Measurements from ENCODE around the gene SMARCA2.

SMARCA2 gene

GRCh38 chr9:2043243-2043642 is 28.1 kb downstream of the SMARCA2 start:
- peaks cover 45% of the 10 kb centered on the region for H3K27me3 ChIP-seq (ENCODE audit: insufficient read depth, insufficient read length)
- no peak overlapping the region for H3K4me3 ChIP-seq (ENCODE audit: insufficient read length, low read depth)
- TF ChIP-seq ZNF274 (IDR thresholded peaks at IDR 0.05; ENCODE audit: low read depth, low read length) (no peak), YY1 (IDR thresholded peaks at IDR 0.05; ENCODE audit: insufficient read depth, insufficient read length) (no peak), SUZ12 (IDR thresholded peaks at IDR 0.05; ENCODE audit: extremely low read depth, insufficient read depth, insufficient read length) (no peak)
- H3K9me3 ChIP-seq (ENCODE audit: insufficient read depth, low read length) = no peaks in the 10 kb centered on the region
- H3K36me3 ChIP-seq (ENCODE audit: insufficient read depth, insufficient read length, low read length) = peaks cover 4% of the 10 kb centered on the region
- H3K9ac ChIP-seq (ENCODE audit: insufficient read length, low read depth) = no peak overlapping the region
- DNase-seq (ENCODE audit: low read depth, low spot score) = no peak
- no peaks in the 10 kb centered on the region for H3K4me1 ChIP-seq (ENCODE audit: insufficient read depth, insufficient read length)

GRCh38 chr9:2043881-2044462 is 28.8 kb downstream of the SMARCA2 start:
- Histone ChIP-seq H3K9ac (ENCODE audit: insufficient read length, low read depth) (no peak overlapping the region), H3K4me3 (ENCODE audit: insufficient read length, low read depth) (no peak overlapping the region), H3K4me1 (ENCODE audit: insufficient read depth, insufficient read length) (no peaks in the 10 kb centered on the region), H3K27me3 (ENCODE audit: insufficient read depth, insufficient read length) (peaks cover 53% of the 10 kb centered on the region), H3K9me3 (ENCODE audit: insufficient read depth, low read length) (no peaks in the 10 kb centered on the region), H3K36me3 (ENCODE audit: insufficient read depth, insufficient read length, low read length) (peaks cover 4% of the 10 kb centered on the region)
- no peak for DNase-seq (ENCODE audit: low read depth, low spot score)
- TF ChIP-seq ZNF274 (IDR thresholded peaks at IDR 0.05; ENCODE audit: low read depth, low read length) (no peak), SUZ12 (IDR thresholded peaks at IDR 0.05; ENCODE audit: extremely low read depth, insufficient read depth, insufficient read length) (no peak), YY1 (IDR thresholded peaks at IDR 0.05; ENCODE audit: insufficient read depth, insufficient read length) (no peak)

GRCh38 chr9:2047144-2047671 is 32.1 kb downstream of the SMARCA2 start:
- TF ChIP-seq ZNF274 (IDR thresholded peaks at IDR 0.05; ENCODE audit: low read depth, low read length) (no peak), YY1 (IDR thresholded peaks at IDR 0.05; ENCODE audit: insufficient read depth, insufficient read length) (no peak), SUZ12 (IDR thresholded peaks at IDR 0.05; ENCODE audit: extremely low read depth, insufficient read depth, insufficient read length) (no peak)
- Histone ChIP-seq H3K27me3 (ENCODE audit: insufficient read depth, insufficient read length) (peaks cover 67% of the 10 kb centered on the region), H3K4me1 (ENCODE audit: insufficient read depth, insufficient read length) (no peaks in the 10 kb centered on the region), H3K36me3 (ENCODE audit: insufficient read depth, insufficient read length, low read length) (no peaks in the 10 kb centered on the region), H3K4me3 (ENCODE audit: insufficient read length, low read depth) (peak overlapping the region; percentile 19), H3K9ac (ENCODE audit: insufficient read length, low read depth) (no peak overlapping the region), H3K9me3 (ENCODE audit: insufficient read depth, low read length) (no peaks in the 10 kb centered on the region)
- no peak for DNase-seq (ENCODE audit: low read depth, low spot score)

- H3K4me1 ChIP-seq (ENCODE audit: insufficient read depth, insufficient read length) = no peaks in the 10 kb centered on the region
- no peak overlapping the region for H3K9ac ChIP-seq (ENCODE audit: insufficient read length, low read depth)
- no peak for DNase-seq (ENCODE audit: low read depth, low spot score)
- no peak overlapping the region for H3K4me3 ChIP-seq (ENCODE audit: insufficient read length, low read depth)
- H3K9me3 ChIP-seq (ENCODE audit: insufficient read depth, low read length) = no peaks in the 10 kb centered on the region
- no peaks in the 10 kb centered on the region for H3K36me3 ChIP-seq (ENCODE audit: insufficient read depth, insufficient read length, low read length)
- TF ChIP-seq YY1 (IDR thresholded peaks at IDR 0.05; ENCODE audit: insufficient read depth, insufficient read length) (no peak), SUZ12 (IDR thresholded peaks at IDR 0.05; ENCODE audit: extremely low read depth, insufficient read depth, insufficient read length) (no peak), ZNF274 (IDR thresholded peaks at IDR 0.05; ENCODE audit: low read depth, low read length) (no peak)
- peaks cover 67% of the 10 kb centered on the region for H3K27me3 ChIP-seq (ENCODE audit: insufficient read depth, insufficient read length)
Measured at GRCh38 chr9:2047916-2048315, 32.8 kb downstream of the SMARCA2 start.

- no peak for DNase-seq (ENCODE audit: low read depth, low spot score)
- H3K4me1 ChIP-seq (ENCODE audit: insufficient read depth, insufficient read length) = no peaks in the 10 kb centered on the region
- TF ChIP-seq ZNF274 (IDR thresholded peaks at IDR 0.05; ENCODE audit: low read depth, low read length) (no peak), SUZ12 (IDR thresholded peaks at IDR 0.05; ENCODE audit: extremely low read depth, insufficient read depth, insufficient read length) (no peak), YY1 (IDR thresholded peaks at IDR 0.05; ENCODE audit: insufficient read depth, insufficient read length) (no peak)
Measured at GRCh38 chr9:2050236-2050635, 35.1 kb downstream of the SMARCA2 start.

GRCh38 chr9:2053883-2054845 is 39.0 kb downstream of the SMARCA2 start:
- H3K36me3 ChIP-seq (ENCODE audit: insufficient read depth, insufficient read length, low read length) = no peaks in the 10 kb centered on the region
- no peak for DNase-seq (ENCODE audit: low read depth, low spot score)
- no peaks in the 10 kb centered on the region for H3K9me3 ChIP-seq (ENCODE audit: insufficient read depth, low read length)
- H3K4me1 ChIP-seq (ENCODE audit: insufficient read depth, insufficient read length) = no peaks in the 10 kb centered on the region
- peaks cover 12% of the 10 kb centered on the region for H3K27me3 ChIP-seq (ENCODE audit: insufficient read depth, insufficient read length)
- H3K9ac ChIP-seq (ENCODE audit: insufficient read length, low read depth) = no peak overlapping the region
- TF ChIP-seq YY1 (IDR thresholded peaks at IDR 0.05; ENCODE audit: insufficient read depth, insufficient read length) (no peak), SUZ12 (IDR thresholded peaks at IDR 0.05; ENCODE audit: extremely low read depth, insufficient read depth, insufficient read length) (no peak), ZNF274 (IDR thresholded peaks at IDR 0.05; ENCODE audit: low read depth, low read length) (no peak)
- no peak overlapping the region for H3K4me3 ChIP-seq (ENCODE audit: insufficient read length, low read depth)

More at GRCh38 chr9:2050236-2050635, 35.1 kb downstream of the SMARCA2 start:
- no peak overlapping the region for H3K9ac ChIP-seq (ENCODE audit: insufficient read length, low read depth)
- H3K36me3 ChIP-seq (ENCODE audit: insufficient read depth, insufficient read length, low read length) = no peaks in the 10 kb centered on the region
- H3K27me3 ChIP-seq (ENCODE audit: insufficient read depth, insufficient read length) = peaks cover 51% of the 10 kb centered on the region
- no peak overlapping the region for H3K4me3 ChIP-seq (ENCODE audit: insufficient read length, low read depth)
- no peaks in the 10 kb centered on the region for H3K9me3 ChIP-seq (ENCODE audit: insufficient read depth, low read length)

GRCh38 chr9:2055203-2055658 is 40.1 kb downstream of the SMARCA2 start:
- no peak overlapping the region for H3K9ac ChIP-seq (ENCODE audit: insufficient read length, low read depth)
- no peaks in the 10 kb centered on the region for H3K9me3 ChIP-seq (ENCODE audit: insufficient read depth, low read length)
- DNase-seq (ENCODE audit: low read depth, low spot score) = no peak
- TF ChIP-seq YY1 (IDR thresholded peaks at IDR 0.05; ENCODE audit: insufficient read depth, insufficient read length) (no peak), SUZ12 (IDR thresholded peaks at IDR 0.05; ENCODE audit: extremely low read depth, insufficient read depth, insufficient read length) (no peak), ZNF274 (IDR thresholded peaks at IDR 0.05; ENCODE audit: low read depth, low read length) (no peak)
- no peaks in the 10 kb centered on the region for H3K4me1 ChIP-seq (ENCODE audit: insufficient read depth, insufficient read length)
- no peaks in the 10 kb centered on the region for H3K36me3 ChIP-seq (ENCODE audit: insufficient read depth, insufficient read length, low read length)
- no peak overlapping the region for H3K4me3 ChIP-seq (ENCODE audit: insufficient read length, low read depth)
- H3K27me3 ChIP-seq (ENCODE audit: insufficient read depth, insufficient read length) = peaks cover 2% of the 10 kb centered on the region
